GM15510 (cell line): ENCODE measurements around the gene CDC16.

Experiments
- POLR2A ChIP-seq: IDR thresholded peaks from 3 replicates; pipeline ENCODE4 v1.6.1; 2011; ENCODE audit warnings: borderline replicate concordance; ENCODE audit not compliant: insufficient read length; ENCODE audit errors: extremely low read depth

Gene CDC16

GRCh38 chr13:114219392-114219791 is 15.3 kb upstream of the CDC16 start:
- no peak for TF ChIP-seq POLR2A

- TF ChIP-seq POLR2A, result no peak
Measured at GRCh38 chr13:114222461-114222968, 12.2 kb upstream of the CDC16 start.

DNA sequence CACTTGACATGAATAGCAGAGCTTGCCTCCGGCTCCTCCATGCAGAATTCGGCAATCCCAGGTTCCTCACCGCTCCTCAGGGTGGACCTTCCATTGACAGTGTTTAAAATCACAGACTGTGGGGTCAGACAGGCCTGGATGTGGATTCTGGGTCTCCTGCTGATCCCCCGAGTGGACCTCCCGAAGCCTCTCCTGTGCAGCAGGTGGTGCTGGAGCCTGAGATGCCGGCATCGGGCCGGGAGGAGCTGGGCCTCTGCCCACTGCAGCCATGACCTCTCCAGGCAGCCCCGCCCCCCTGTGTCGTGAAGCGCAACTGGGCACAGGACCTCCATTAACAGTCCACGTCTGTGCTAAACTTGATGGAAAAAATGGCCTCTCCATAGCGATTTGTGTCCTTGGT is 10.5 kb upstream of the CDC16 start:
- TF ChIP-seq POLR2A, result no peak

DNA sequence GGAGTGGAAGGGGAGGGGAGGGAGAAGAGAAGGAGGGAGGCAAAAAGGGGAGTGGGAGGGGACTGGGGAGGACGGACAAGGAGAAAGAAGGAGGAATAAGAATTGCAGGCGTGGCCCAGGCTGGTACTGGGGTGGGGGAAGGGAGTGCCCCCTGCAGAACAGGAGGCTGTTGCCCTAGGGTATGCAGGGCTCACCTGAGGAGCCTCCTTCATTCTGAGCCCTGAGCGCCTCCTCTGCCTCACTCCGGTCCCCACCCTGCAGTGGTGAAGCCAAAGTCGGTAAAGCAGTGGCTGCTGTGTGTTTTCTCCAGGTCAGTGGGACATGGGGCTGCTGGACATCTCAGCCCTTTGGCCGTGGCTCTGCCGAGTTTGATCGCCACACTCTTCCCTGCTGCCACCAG is 9.1 kb upstream of the CDC16 start:
- TF ChIP-seq POLR2A, result no peak

GRCh38 chr13:114226088-114226487 is 8.6 kb upstream of the CDC16 start:
- no peak for TF ChIP-seq POLR2A

GRCh38 chr13:114226699-114227323 is 7.9 kb upstream of the CDC16 start:
- TF ChIP-seq POLR2A, result no peak

- TF ChIP-seq POLR2A, result no peak
Measured at GRCh38 chr13:114227528-114227927, 7.2 kb upstream of the CDC16 start.

DNA sequence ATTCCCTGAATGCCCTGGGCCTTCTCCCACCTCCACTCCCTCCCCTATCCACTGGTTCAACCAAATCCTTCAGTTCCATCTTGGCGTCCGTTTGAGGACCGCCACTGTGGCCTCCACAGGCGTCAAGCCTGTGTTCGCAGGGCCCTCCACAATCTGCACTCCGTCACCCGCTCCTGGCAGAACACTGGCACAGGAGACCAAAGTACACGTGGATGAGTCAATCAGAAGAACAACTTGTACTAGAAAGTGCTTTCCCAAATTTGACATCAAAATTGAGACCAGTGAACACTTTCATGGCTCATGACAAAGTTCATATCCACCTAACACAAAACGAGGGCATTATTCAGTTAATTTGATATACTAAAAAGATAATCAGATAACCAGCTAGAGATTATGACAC is 6.5 kb upstream of the CDC16 start:
- no peak for TF ChIP-seq POLR2A

DNA sequence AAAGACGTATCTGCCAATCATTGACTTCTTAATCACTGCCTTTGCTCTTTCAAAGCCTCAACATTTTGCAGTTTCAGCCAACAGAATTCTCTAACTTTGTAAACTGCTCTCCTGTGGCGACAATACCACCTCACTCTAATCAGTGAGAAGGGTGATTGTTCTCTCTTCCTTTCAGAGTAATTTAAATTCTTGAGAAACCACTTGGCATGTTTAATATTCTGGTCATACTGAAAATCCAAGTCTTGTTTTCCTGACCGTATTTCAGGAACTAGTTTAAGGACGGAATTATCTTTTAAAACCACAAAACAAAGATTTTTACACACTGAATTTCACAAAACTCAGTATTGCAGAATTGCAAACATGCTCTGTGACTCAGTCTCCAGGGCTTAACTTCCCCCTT is 5.2 kb upstream of the CDC16 start:
- TF ChIP-seq POLR2A, result no peak

DNA sequence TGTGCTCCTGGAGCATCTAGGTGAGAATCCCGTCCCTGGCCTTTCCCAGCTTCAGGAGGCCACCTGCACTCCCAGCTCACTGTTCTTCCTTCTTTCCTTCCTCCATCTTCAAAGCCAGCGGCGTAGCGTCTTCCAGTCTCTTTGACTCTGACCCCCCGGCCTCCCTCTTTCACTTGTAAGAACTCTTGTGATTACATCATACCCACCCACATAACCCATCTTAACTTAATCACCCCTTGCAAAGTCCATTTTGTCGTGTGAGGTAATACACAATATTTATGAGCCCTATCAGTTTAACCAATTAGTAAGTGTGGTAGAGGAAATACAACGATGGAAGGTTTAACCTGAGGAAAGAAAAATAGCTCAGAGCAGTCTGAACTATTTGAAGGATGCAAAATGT is 4.6 kb upstream of the CDC16 start:
- no peak for TF ChIP-seq POLR2A

GRCh38 chr13:114230575-114230974 is 4.1 kb upstream of the CDC16 start:
- no peak for TF ChIP-seq POLR2A

GRCh38 chr13:114231886-114232285 is 2.8 kb upstream of the CDC16 start:
- TF ChIP-seq POLR2A, result no peak

GRCh38 chr13:114234266-114234644 is 442 bp upstream of the CDC16 start:
- TF ChIP-seq POLR2A, result no peak

- TF ChIP-seq POLR2A, result no peak
Measured at GRCh38 chr13:114235697-114236096, 1.0 kb downstream of the CDC16 start.

DNA sequence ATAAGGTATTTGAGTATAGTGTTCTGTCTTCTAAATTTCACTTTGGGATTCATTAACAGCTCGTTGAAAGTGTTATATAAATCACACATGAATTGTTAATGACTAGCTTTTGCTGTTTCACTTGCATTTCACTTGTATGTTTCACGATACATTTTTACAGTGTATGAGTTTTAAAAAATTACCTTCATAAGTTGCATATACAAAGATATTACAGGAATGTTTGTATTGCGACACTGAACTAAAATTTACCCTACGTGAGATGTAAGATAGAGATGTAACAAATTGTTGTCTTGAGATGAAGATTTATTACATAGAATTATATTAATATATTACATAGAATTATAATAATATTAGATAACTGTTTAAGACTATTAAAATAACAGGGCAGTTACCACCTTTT is 1.5 kb downstream of the CDC16 start:
- TF ChIP-seq POLR2A, result no peak

GRCh38 chr13:114237415-114238112 is 2.9 kb downstream of the CDC16 start:
- no peak for TF ChIP-seq POLR2A

- no peak for TF ChIP-seq POLR2A
Measured at GRCh38 chr13:114241918-114242317, 7.2 kb downstream of the CDC16 start.

- no peak for TF ChIP-seq POLR2A
Measured at GRCh38 chr13:114243971-114244370, 9.3 kb downstream of the CDC16 start.

GRCh38 chr13:114244637-114245036 is 9.9 kb downstream of the CDC16 start:
- TF ChIP-seq POLR2A, result no peak
